Measurements from ENCODE around the gene FIGN. TPM values are rescaled to one million over a fixed set of nuclear protein-coding genes. Genes with fewer than 3 reads are reported as not detected.

Gene FIGN
- total and polyA plus RNA-seq, 9 of the 15 experiments (the other 6 are each of a cell fraction or from before 2014, with no cell fraction given) = 0.02 TPM; not detected in 8

- no peaks in the 10 kb centered on the region for H3K36me3 ChIP-seq (ENCODE audit: control insufficient read depth, insufficient read depth, low read length)
- WGBS (ENCODE audit: insufficient coverage, low coverage, missing lambda C conversion rate) = under 1% methylated on average over 7 of the region's 7 CpGs
- no peak for ATAC-seq
- intact Hi-C loops (cut with micrococcal nuclease) = no loop called here
- ChIA-PET CTCF (ENCODE audit: low intra/inter-chr PET ratio) (no interaction called here), POLR2A (interaction anchor here (0.5 kb wide), 1 partner anchor 25 kb away, joined by 7 read pairs; no protein-coding TSS in a partner anchor)
- H3K9me1 ChIP-seq (ENCODE audit: control insufficient read depth, insufficient read depth, low read length) = no peaks in the 10 kb centered on the region
- BruUV-seq (replicated peaks) = no TSS peak
- no peak overlapping the region for H3K9ac ChIP-seq (ENCODE audit: insufficient read depth in 1 of 2, low read depth in 2 of 2, low read length in 2 of 2)
- in situ Hi-C loops (cut with MboI) = no loop called here
- H4K20me1 ChIP-seq (replicated peaks; ENCODE audit: control insufficient read depth, insufficient read depth, low read length) = no peaks in the 10 kb centered on the region
- no peak overlapping the region for H2AFZ ChIP-seq (ENCODE audit: low read depth, low read length)
- no peak overlapping the region for H3K4me3 ChIP-seq
- no peak for DNase-seq (ENCODE audit: extremely low read depth in 1 of 4, low spot score in 3 of 4)
- TF ChIP-seq CBFB (CRISPR knock-in tag; IDR thresholded peaks at IDR 0.05) (no peak), MAFG (tag; conservative IDR thresholded peaks at IDR 0.05) (0 out of 2 replicates have a peak, but pooled peaks have one; percentile 9)
- H3K79me2 ChIP-seq (ENCODE audit: control insufficient read depth, insufficient read depth, low read length) = no peaks in the 10 kb centered on the region
- H3K4me2 ChIP-seq (ENCODE audit: insufficient read depth, low read length) = no peak overlapping the region
- no peak for FAIRE-seq
- peaks cover 2% of the 10 kb centered on the region; the same call in 1 of the 2 replicates for H3K9me3 ChIP-seq (replicated peaks; ENCODE audit: control insufficient read depth, insufficient read depth, low read depth, low read length)
- H3K4me1 ChIP-seq (replicated peaks in 1 of 2; ENCODE audit: control insufficient read depth in 2 of 2, insufficient read depth in 2 of 2, low read length in 2 of 2) = no peaks in the 10 kb centered on the region
- H3K27me3 ChIP-seq (ENCODE audit: control insufficient read depth in 2 of 2, insufficient read depth in 2 of 2, low read length in 2 of 2) = no peaks in the 10 kb centered on the region
- no peak overlapping the region for H3K27ac ChIP-seq (ENCODE audit: extremely low read depth, low read depth, low read length)
These were observed 43.0 kb downstream of the FIGN start for GRCh38 chr2:163692611-163693482.

GRCh38 chr2:163692081-163692480 lies 43.7 kb downstream of the FIGN start:
- Histone ChIP-seq H3K79me2 (ENCODE audit: control insufficient read depth, insufficient read depth, low read length) (no peaks in the 10 kb centered on the region), H3K9ac (ENCODE audit: insufficient read depth in 1 of 2, low read depth in 2 of 2, low read length in 2 of 2) (no peak overlapping the region), H3K4me2 (ENCODE audit: insufficient read depth, low read length) (no peak overlapping the region), H3K9me3 (replicated peaks; ENCODE audit: control insufficient read depth, insufficient read depth, low read depth, low read length) (no peaks in the 10 kb centered on the region), H3K9me1 (ENCODE audit: control insufficient read depth, insufficient read depth, low read length) (no peaks in the 10 kb centered on the region), H2AFZ (ENCODE audit: low read depth, low read length) (no peak overlapping the region), H3K27ac (ENCODE audit: extremely low read depth, low read depth, low read length) (no peak overlapping the region), H3K4me1 (replicated peaks in 1 of 2; ENCODE audit: control insufficient read depth in 2 of 2, insufficient read depth in 2 of 2, low read length in 2 of 2) (no peaks in the 10 kb centered on the region), H3K27me3 (ENCODE audit: control insufficient read depth in 2 of 2, insufficient read depth in 2 of 2, low read length in 2 of 2) (no peaks in the 10 kb centered on the region), H3K4me3 (no peak overlapping the region), H4K20me1 (replicated peaks; ENCODE audit: control insufficient read depth, insufficient read depth, low read length) (no peaks in the 10 kb centered on the region), H3K36me3 (ENCODE audit: control insufficient read depth, insufficient read depth, low read length) (no peaks in the 10 kb centered on the region)
- in situ Hi-C loops (cut with MboI) = no loop called here
- TF ChIP-seq CREB5 (CRISPR knock-in tag; IDR thresholded peaks at IDR 0.05) = no peak
- intact Hi-C loops (cut with micrococcal nuclease) = no loop called here
- BruUV-seq (replicated peaks) = no TSS peak
- DNase-seq (ENCODE audit: extremely low read depth in 1 of 4, low spot score in 3 of 4) (no peak), ATAC-seq (no peak), FAIRE-seq (no peak)
- ChIA-PET POLR2A (no interaction called here), CTCF (ENCODE audit: low intra/inter-chr PET ratio) (interaction anchor here (0.6 kb wide), 1 partner anchor 121 kb away, joined by 3 read pairs; no protein-coding TSS in a partner anchor)

Data from K562 (cell line).